RPMI8226 (cell line): Measurements from ENCODE around the gene CBLB.
"Not testable (repeated sequence)": the region's sequence is repeated elsewhere in the genome, so short reads cannot be mapped to it uniquely, and the experiment has no call there.

Source experiments
- DNase-seq: peaks from one replicate; pipeline ENCODE4 v3.0.0-alpha.2; 2015

CBLB gene

GRCh38 chr3:105815331-105815730 lies 53.5 kb downstream of the CBLB start:
- not testable (repeated sequence) for DNase-seq

- DNase-seq: no peak
These were observed 55.1 kb downstream of the CBLB start for GRCh38 chr3:105813710-105814109.

- no peak for DNase-seq
These were observed 56.6 kb downstream of the CBLB start for GRCh38 chr3:105812194-105812586.

- DNase-seq: no peak
These were observed 57.2 kb downstream of the CBLB start for GRCh38 chr3:105811518-105812193.

- no peak for DNase-seq
These were observed 59.5 kb downstream of the CBLB start for GRCh38 chr3:105809208-105809888.

GRCh38 chr3:105807701-105808100 lies 61.1 kb downstream of the CBLB start:
- DNase-seq: no peak

- no peak for DNase-seq
These were observed 61.7 kb downstream of the CBLB start for GRCh38 chr3:105807146-105807545.

GRCh38 chr3:105806359-105806758 lies 62.5 kb downstream of the CBLB start:
- peak; percentile 26 for DNase-seq

- DNase-seq: no peak
These were observed 63.4 kb downstream of the CBLB start for GRCh38 chr3:105805404-105805803.

GRCh38 chr3:105802118-105802706 lies 66.6 kb downstream of the CBLB start:
- DNase-seq: no peak

- no peak for DNase-seq
These were observed 67.4 kb downstream of the CBLB start for GRCh38 chr3:105801397-105801796.

- DNase-seq: no peak
These were observed 68.5 kb downstream of the CBLB start for GRCh38 chr3:105800320-105800719.

GRCh38 chr3:105799286-105799685 lies 69.5 kb downstream of the CBLB start:
- DNase-seq: no peak

GRCh38 chr3:105798381-105798934 lies 70.4 kb downstream of the CBLB start:
- DNase-seq: peak; percentile 14

GRCh38 chr3:105793040-105793439 lies 75.8 kb downstream of the CBLB start:
- DNase-seq: no peak

- DNase-seq: no peak
These were observed 76.7 kb downstream of the CBLB start for GRCh38 chr3:105791919-105792786.

- DNase-seq: no peak
These were observed 77.7 kb downstream of the CBLB start for GRCh38 chr3:105791131-105791530.

GRCh38 chr3:105790534-105790933 lies 78.3 kb downstream of the CBLB start:
- DNase-seq: no peak

- no peak for DNase-seq
These were observed 80.2 kb downstream of the CBLB start for GRCh38 chr3:105788593-105788992.

GRCh38 chr3:105787453-105787852 lies 81.4 kb downstream of the CBLB start:
- no peak for DNase-seq

- no peak for DNase-seq
These were observed 81.8 kb downstream of the CBLB start for GRCh38 chr3:105786990-105787389.

GRCh38 chr3:105786241-105786640 lies 82.6 kb downstream of the CBLB start:
- DNase-seq: no peak

GRCh38 chr3:105785803-105786202 lies 83.0 kb downstream of the CBLB start:
- DNase-seq: no peak
